Activated effector memory CD4-positive, alpha-beta T cell treated with Interleukin-2 at 50 U/mL for 16 hours (primary cell): ENCODE results near the gene BABAM2.

ENCODE experiments used
- DNase-seq: peaks from one replicate; pipeline ENCODE4 v3.0.0-alpha.2; 2020

Gene BABAM2

DNA sequence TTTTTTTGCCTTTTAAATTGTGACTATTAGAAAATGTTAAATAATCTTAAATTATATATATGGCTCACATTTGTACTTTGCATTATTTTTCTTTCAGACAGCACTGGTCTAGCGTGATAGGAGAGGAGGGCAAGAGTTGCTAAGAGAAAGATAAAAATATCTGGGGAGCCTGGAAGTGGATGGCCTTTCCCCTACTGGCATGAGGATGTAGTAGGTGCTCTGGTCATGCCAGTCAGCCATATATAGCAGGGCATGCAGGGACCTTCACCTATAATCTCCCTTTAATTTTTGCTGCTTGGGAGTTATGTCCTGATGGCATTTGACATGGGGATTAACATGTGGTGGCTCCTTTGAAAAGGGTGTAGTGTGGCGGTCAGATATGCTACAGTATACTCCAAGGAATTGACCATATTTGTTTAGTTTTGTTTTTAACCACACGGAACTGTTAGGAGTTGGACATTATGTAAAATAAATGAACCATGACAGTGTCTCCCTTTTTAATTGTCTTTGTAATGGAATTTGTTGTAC is 144.7 kb downstream of the BABAM2 start:
- DNase-seq, result no peak

DNA sequence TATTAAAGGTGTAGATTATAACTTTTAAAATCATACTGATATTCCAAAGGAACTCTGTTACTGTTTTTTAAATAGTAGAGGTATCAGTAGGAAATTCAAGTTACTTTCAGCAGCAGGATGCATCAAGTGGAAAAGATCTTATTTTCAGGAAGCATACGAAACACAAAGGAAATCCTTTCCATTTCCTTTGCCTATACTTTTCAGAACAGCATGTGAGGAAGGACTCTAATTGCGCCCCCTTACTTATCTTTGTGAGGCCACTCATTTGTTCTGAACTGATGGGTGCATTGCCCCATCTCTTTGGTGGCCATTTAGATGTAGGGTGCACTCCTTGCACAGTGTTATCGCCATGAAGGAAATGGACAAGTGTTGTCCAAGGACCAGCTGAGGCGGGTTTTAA is 145.3 kb downstream of the BABAM2 start:
- DNase-seq, result no peak

DNA sequence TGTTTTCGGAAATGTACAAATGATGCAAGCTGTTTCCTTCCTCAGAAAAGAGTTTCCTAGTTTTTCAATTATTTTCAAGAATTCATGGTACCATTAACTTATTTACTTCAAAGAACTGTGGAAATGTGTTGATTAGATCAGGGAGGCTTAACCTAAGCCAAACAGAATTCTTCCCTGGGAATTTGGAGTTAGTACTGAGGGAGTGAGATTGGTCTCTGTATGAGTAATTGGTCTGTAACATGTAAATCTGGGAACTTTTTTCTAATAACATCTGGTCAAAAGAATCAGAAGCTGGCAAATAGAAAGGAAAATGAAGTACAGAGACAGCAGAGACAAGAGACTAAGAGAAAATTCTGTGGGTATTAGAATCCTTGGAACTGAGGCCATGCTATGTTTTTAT is 145.8 kb downstream of the BABAM2 start:
- no peak for DNase-seq

DNA sequence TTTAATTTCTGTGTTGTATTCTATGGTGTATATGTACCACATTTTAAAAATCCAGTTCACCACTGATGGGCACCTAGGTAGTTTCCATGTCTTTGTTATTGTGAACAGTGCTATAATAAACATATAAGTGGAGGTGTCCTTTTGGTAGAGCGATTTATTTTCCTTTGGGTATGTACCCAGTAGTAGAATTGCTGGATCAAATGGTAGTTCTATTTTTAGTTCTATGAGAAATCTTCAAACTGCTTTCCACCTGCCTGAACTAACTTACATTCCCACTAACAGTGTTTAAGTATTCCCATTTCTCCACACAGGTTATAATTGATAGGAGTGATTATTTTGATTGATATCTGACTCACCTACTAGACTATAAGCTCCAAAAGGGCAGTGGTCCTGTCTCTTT is 148.2 kb downstream of the BABAM2 start:
- DNase-seq, result no peak

DNA sequence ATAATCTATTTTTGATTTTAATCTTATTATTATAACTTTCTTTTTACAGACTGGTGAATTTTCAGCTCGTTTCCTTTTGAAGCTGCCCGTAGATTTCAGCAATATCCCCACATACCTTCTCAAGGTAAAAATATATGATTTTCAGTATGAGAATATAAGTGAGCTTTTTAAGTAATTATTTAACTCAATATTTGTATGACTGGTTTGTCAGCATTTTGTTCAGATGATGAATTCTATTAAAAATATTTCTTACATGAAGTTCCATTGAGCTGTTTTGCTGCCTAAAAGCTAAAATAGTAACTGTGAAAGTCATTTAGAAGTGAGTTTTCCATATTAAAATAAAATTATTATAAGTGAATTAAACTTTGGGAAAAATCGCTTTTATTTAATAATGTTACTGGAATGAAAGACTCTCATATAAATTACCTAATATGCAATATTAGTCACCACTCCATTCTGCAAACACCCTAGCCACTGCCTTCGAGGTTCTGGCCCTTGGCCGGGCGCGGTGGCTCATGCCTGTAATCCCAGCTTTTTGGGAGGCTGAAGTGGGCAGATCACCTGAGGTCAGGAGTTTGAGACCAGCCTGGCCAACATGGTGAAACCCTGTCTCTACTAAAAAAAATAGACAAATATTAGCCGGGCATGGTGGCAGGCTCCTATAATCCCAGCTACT is 155.3 kb downstream of the BABAM2 start:
- no peak for DNase-seq

DNA sequence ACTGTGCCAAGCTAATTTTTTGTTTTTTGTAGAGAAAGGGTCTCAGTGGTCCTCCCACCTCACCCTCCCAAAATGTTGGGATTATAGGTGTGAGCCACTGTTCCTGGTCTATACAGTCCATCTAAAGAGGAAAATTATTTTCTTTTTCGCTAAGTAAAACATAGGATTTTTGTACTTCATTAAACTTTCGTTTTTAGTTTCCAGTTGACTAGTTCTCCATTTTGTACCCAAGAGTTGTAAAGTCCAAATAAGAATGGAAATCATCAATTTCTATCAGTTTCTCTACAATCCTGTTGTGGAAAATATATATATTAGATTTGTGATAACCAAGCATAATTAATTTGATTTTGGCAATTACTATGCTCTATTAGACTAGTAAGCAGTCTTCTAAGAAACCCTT is 156.4 kb downstream of the BABAM2 start:
- no peak for DNase-seq

DNA sequence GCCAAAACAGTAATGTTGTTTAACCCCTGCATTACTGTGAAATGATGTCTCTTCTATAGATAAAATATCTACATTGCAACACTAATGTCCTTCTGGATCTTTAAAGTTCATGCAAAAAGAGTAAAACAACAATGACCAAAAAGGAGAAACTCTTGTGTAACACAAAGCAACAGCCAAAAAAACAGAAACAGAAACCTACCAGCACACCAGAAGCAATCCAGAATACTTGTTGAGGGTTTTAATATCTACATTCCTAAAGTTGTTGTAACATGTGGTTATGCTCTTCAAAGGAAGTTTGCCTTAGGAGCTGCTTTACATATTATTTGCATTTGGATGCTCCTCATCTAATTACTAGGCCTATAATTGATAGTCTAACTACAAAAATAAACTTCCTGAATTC is 157.2 kb downstream of the BABAM2 start:
- no peak for DNase-seq

DNA sequence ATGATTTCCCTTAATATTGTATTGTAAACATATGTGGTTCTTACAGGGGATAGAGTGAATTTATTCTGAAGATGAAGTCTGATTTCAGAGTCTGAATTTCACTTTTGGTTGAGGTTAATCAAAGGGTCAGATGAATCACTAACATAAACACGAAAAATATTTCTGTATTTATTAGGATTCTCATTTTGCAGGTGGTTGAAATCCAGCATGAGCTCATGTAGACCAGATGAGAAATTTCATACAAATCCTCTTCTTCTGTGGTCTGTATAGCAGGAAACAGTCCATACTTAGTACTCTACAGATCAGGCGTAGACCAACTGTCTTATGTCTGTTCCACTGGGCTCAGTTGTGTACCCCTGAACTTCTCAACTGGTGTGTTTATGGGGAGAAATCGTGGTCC is 157.8 kb downstream of the BABAM2 start:
- no peak for DNase-seq

DNA sequence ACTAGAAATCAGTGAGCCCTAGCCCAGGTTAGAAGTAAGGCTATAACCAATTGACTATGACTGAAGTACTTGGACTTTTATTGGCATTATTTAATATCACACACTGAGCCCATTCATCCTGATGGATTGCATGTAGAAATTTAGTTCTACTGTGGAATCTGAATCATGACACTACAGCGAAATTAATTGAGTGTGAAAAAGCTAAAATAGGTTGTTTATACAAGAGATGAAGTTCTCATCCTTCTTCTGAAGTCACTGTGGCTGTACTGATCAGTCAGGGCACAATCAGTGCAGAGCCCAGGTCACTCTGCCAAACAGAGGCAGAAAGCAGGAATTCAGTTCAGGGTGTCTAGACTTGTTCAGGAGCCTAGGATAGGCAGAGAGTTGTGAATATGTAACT is 158.9 kb downstream of the BABAM2 start:
- DNase-seq, result no peak

DNA sequence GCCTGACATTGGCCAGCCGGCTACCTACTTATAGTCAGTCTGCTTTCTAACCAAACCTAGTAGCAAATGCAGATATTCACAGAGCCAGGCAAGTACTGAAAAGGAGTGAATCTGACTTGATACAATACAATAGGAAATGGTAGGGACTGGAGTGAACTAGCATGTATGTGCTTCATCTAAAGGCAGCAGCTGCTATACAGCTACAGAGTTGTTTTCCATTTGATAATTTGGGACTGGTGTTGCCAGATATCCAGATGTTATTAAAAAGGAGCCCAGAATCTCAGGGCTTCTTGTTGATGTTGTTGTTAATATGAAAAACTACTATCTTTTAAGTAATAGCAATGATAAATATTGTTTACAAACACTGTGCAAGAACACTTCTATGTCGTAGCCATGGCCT is 159.4 kb downstream of the BABAM2 start:
- no peak for DNase-seq

DNA sequence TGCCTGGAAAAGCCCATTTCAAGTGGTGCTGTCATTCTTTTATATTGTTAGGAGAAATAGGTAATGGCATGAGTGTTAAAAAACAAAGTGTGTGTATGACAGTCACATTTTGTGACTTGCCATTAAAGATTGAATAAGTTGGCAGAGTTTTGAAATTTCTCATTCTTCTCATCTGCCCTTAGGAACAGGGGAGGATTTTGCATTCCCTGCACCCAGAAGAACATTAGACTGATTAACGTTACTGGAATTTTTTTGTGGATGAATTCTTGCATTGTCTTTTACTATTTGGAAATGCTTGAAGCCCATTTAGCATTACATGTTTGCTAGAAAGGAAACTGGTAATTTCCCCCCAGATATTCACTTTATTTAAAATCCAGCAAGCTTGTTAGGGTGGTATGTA is 162.2 kb downstream of the BABAM2 start:
- DNase-seq, result no peak

DNA sequence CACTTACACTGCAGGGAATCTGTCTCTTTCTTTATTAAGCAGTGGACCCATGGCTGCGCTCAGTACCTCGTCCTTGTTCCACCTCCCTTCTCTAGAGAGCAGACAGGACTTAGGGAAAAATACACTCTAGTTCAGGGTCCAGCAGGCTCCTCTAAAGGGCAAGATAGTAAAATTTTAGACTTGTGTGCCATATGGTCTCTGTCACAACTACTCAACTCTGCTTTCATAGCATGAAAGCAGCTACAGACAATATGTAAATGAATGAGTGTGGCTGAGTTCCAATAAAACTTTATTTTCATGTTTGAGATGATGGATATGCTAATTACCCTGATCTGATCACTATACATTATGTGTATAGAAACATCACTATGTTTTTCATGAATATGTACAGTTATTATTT is 163.1 kb downstream of the BABAM2 start:
- no peak for DNase-seq

DNA sequence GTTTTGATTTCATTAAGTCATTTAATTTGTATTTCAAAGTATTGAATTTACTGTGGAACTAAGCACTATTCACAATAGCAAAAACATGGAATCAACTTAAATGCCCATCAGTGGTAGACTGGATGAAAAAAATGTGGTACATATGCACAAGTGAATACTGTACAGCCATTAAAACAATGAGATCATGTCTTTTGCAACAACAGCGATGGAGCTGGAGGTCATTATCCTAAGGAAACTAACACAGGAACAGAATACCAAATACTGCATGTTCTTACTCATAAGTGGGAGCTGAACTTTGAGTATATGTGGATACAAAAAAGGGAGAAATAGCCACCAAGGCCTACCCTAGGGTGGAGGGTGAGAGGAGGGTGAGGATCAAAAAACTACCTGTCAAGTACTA is 164.4 kb downstream of the BABAM2 start:
- no peak for DNase-seq

DNA sequence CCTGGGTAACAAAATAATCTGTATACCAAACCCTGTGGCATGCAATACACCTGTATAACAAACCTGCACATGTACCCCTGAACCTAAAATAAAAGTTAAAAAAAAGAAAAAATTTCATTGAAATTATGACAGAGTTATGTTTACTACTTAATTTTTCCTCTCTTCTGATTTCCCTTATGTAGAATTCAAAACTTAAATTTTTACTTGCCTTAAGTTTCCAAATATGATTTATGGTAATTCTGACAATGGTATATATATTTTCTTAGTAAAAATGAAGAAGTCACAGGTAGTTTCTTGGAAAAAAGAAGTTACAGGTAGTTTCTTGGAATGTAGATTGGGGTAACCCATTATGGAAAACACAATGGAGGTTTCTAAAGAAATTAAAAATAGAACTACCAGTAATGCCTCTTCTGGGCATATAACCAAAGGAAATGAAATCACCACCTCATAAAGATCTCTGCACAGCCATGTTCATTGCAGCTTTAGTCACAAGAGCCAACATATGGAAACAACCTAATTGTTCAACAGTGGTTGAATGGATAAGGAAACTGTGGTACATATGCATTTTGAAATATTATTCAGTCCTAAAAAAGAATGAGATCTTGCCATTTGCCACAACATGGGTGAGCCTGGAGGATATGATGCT is 164.9 kb downstream of the BABAM2 start:
- DNase-seq, result no peak

DNA sequence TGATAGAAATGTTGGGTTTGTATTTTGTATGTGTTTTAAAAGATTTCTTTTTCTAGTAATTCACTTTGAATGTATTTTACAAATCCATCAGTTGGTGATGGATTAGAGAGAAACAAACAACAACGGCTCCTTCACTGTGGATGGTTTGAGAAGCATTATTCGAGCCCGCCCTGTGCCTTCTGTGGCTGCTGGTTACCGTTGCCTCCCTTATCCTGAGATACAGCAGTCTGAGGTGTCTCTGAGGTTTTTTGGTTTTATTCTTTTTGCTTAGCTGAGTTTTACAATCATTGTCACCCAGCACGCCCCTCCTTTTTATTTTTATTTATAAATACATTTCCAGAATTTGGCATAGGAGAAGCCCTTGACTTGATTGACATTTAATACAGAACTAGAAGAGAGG is 168.3 kb downstream of the BABAM2 start:
- no peak for DNase-seq

DNA sequence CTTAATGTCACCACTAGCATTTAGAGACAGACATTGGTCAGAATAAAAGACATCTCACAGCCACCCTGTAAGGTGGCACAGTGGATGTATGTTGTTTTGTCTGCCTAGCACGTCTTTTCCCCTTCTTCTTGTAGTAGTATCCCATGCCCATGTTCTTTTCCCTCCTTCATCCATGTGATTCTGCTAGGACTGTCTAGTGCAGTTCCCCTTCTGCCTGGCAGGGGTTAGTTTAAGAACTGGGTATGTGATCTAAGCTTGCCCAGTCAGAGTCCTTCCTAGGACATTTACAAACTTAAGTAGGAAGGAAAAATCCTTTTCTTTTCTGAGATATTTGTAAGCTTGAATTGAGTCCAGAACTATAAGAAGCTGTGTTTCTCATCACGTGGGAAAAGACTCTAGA is 172.3 kb downstream of the BABAM2 start:
- DNase-seq, result no peak

DNA sequence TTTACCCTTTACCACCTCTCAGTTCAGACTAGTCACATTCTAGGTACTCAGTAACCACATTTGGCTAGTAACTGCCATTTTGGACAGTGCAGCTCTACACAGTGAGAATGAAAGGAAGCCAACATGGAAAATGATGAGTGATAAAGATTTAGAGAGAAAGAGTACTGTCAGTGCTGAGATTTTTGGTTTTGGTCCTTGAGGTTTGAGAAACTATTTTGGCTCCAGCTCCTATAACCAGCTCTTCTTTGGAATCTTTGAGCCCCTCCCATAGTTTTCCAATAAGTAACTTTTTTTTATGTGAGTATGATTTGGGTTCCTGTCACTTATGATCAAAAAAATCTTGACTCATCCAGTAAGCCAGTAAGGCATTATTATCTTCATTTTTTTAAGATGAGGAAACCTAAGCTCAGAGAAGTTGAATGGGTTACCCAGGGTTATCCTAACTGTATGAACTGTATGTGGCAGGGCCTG is 173.0 kb downstream of the BABAM2 start:
- no peak for DNase-seq

DNA sequence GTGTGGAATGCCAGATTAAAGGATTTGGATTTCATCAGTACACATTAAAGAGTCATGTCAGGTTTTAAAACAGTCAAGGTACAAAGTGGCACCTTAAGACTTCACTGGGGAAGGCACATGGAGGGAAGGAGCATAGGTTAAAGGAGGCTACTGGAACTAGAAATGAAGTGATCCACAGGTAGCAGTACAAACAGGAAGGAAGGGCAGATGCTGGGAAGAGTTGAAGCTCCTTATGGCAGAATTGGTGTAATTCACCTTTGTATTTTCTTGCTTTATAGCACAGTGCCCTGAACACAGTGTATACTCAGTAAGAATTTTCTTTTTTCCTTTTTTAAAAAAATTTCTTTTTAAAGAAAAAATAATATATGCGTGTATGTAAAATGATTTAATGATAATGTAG is 177.1 kb downstream of the BABAM2 start:
- no peak for DNase-seq

DNA sequence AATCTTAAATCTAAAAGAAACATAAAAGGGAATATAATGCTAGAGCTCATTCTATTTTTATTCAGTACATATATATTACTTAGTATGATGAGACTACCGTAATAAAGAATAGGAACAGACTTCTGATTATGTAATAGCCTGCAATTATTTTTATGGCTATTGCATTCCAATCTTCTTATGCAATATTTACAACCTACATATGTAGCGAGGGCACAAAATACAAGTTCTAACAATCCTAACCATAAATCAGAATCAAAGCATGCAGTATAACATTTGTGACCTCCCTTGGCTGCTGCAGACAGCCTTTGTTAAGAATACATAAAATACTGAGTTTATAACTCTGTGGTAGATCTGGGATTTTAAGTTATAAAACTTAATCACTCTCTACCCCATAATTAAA is 177.6 kb downstream of the BABAM2 start:
- DNase-seq, result no peak

DNA sequence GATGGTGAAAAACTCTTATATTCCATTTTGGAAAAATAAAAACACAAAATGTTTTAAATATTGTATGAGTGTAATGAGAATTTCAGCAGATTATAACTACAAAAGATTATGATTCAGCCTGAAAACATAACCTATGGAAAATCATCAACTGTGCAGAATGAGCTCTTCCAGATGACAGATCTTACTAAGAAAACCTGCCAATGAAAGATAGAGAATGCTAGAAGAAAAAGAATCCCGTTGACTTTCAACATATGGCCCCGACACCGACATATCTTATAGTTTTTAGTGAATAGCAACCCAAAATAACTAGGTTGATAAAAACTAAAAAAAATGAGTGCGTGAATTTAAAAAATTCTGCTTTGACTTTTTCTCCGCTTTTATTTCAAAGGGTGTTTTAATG is 178.0 kb downstream of the BABAM2 start:
- no peak for DNase-seq

DNA sequence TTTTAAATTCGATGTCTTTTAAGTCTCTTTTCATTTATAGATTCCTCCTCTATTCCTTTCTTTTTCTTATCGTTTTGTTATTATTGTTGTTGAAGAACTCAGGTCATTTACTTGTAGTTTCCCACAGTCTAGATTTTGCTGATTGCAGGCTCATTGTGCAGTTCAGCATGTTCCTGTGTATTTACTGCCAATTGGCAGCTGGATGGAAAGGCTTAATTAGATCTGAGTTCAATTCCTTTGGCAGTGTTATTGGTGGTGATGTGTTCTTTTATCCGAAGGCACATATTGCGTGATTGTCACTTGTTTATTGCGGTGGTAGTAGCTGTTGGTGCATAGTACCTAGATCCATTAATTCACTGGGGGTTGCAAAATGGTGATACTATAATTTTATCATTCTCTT is 180.7 kb downstream of the BABAM2 start:
- no peak for DNase-seq

DNA sequence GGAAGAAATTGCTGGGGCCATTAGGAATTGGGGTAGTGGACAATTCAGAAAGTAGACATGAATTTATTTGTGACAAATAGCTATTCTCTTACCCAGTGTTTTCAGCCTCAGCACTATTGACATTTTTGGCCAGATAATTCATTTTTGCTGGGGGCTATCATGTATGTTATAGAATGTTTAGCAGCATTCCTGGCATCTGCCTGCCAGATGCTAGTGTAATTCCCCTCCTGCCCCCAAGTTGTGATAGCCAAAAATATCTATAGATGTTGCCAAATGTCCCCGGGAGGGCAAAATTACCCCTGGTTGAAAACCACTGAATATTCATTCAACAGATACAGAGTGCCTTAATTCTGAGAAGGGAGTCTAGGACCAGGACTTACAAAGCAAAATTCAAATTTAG is 183.6 kb downstream of the BABAM2 start:
- DNase-seq, result no peak

DNA sequence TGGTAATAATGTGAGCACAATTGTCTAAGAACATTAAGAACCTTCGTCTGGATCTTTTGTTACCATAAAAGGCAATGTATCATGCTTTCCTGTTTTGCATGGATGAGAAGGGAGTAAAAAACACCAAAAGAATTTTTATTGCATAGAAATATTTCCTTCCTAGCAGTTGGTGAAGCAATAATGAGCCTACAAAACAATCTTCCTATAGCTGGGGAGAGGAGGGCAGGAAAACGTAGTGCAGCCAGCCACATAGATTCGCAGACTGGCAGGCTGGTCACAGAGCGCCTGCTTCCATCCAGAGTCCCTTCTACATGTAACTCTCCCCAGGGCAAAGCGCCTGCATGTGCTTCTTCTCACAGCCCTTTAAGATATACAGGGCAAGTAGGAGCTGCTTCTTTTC is 190.4 kb downstream of the BABAM2 start:
- DNase-seq, result no peak

DNA sequence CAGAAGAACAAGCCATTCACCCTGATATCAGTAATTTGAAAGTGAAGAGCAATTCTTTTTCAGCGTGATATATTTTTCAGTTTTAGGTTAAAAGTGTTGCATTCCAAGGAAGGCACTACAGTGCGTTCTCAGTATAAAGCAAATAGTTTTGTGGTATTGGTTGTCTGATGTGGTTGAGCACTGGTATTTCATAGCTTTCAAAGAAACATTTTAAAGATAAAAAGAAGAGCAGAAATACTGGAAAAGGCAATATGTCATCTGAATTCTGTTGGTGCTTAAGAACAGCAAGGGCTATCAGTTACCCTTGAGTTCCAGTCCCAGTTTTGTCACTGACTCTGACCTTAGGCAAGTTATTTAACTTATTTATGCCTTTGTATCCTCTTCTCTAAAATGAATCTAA is 191.6 kb downstream of the BABAM2 start:
- no peak for DNase-seq

DNA sequence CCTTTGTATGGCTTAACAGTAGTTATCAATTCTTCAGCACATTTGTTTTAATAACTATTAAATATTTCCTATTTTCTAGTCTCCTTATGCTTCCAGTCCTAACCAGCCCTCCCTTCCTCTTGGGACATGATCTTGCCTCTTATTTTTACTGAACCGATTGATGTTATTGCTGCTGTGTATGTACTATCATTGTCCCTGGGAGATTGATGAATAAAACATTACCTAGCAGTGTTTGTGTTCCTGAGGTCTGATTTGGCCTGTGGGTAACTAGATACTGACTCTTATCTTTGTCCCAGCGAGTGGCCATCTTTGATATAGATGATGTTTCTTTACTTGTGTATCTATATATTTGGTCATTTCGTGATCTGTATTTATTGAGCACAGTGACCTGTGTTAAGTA is 192.9 kb downstream of the BABAM2 start:
- no peak for DNase-seq
